HUES48 (cell line): ENCODE measurements around the gene SPRED3.
A peak's percentile ranks its signal among the peaks of the same experiment; 100 is the strongest.

Experiments used
- H3K27ac ChIP-seq: one replicate; pipeline ENCODE4 v1.7.0; 2013; ENCODE audit warnings: low read depth, low read length, inconsistent platforms
- H3K27me3 ChIP-seq: 2 replicates; pipeline ENCODE4 v1.6.1; 2013; ENCODE audit warnings: mild to moderate bottlenecking, low read length; ENCODE audit not compliant: control insufficient read depth, insufficient read depth
- H3K36me3 ChIP-seq: 2 replicates; pipeline ENCODE4 v1.6.1; 2013; ENCODE audit warnings: low read length; ENCODE audit not compliant: control insufficient read depth, insufficient read depth
- H3K4me1 ChIP-seq: 2 replicates; pipeline ENCODE4 v1.6.1; 2013; ENCODE audit warnings: mild to moderate bottlenecking, low read length; ENCODE audit not compliant: control insufficient read depth, insufficient read depth
- H3K4me3 ChIP-seq: 2 replicates; pipeline ENCODE4 v1.5.1; 2013; ENCODE audit warnings: mild to moderate bottlenecking, low read depth, low read length
- H3K9ac ChIP-seq: 2 replicates; pipeline ENCODE4 v1.6.1; 2013; ENCODE audit warnings: mild to moderate bottlenecking, low read depth, low read length, moderate library complexity
- H3K9me3 ChIP-seq: 2 replicates; pipeline ENCODE4 v1.6.1; 2013; ENCODE audit warnings: low read length; ENCODE audit not compliant: control insufficient read depth, insufficient read depth

SPRED3 gene

GRCh38 chr19:38385057-38385803 is 3.3 kb upstream of the SPRED3 start:
- Histone ChIP-seq H3K27me3 (peaks cover 7% of the 10 kb centered on the region), H3K9me3 (no peaks in the 10 kb centered on the region), H3K4me3 (no peak overlapping the region), H3K27ac (no peak overlapping the region), H3K36me3 (peaks cover 34% of the 10 kb centered on the region), H3K9ac (no peak overlapping the region), H3K4me1 (peaks cover 8% of the 10 kb centered on the region; the same call in 1 of the 2 replicates)

- peaks cover 31% of the 10 kb centered on the region for H3K36me3 ChIP-seq
Measured at GRCh38 chr19:38385804-38386257, 2.7 kb upstream of the SPRED3 start.

GRCh38 chr19:38386300-38386970 is 2.1 kb upstream of the SPRED3 start:
- Histone ChIP-seq H3K4me1 (peaks cover 11% of the 10 kb centered on the region), H3K9me3 (no peaks in the 10 kb centered on the region), H3K9ac (no peak overlapping the region), H3K4me3 (peak overlapping the region; percentile 93; the same call in 1 of the 2 replicates), H3K36me3 (peaks cover 25% of the 10 kb centered on the region), H3K27me3 (peaks cover 7% of the 10 kb centered on the region), H3K27ac (no peak overlapping the region)

More at GRCh38 chr19:38385804-38386257, 2.7 kb upstream of the SPRED3 start:
- Histone ChIP-seq H3K9ac (no peak overlapping the region), H3K9me3 (no peaks in the 10 kb centered on the region), H3K27me3 (peaks cover 7% of the 10 kb centered on the region), H3K4me3 (peak overlapping the region; percentile 93; the same call in 1 of the 2 replicates), H3K27ac (no peak overlapping the region), H3K4me1 (peaks cover 10% of the 10 kb centered on the region)

GRCh38 chr19:38386971-38387549 is 1.4 kb upstream of the SPRED3 start:
- Histone ChIP-seq H3K27ac (peak overlapping the region; percentile 91), H3K4me3 (peak overlapping the region; percentile 93)

GRCh38 chr19:38387550-38388348 is 748 bp upstream of the SPRED3 start, which contains the start of gene GGN:
GGN (minus strand) TSS chr19:38388034; CDS start chr19:38387261, 773 bp downstream.
- peak within 1 kb of the TSS; percentile 93 for H3K4me3 ChIP-seq
- peak within 1 kb of the TSS; percentile 91 for H3K27ac ChIP-seq
- peak within 1 kb of the TSS; percentile 77 for H3K9ac ChIP-seq
- H3K27me3 ChIP-seq, result peaks cover 7% of the 10 kb centered on the region
- peaks cover 15% of the 10 kb centered on the region for H3K4me1 ChIP-seq
- peaks cover 21% of the 10 kb centered on the region for H3K36me3 ChIP-seq
- H3K9me3 ChIP-seq, result no peaks in the 10 kb centered on the region

More at GRCh38 chr19:38386971-38387549, 1.4 kb upstream of the SPRED3 start:
- no peaks in the 10 kb centered on the region for H3K9me3 ChIP-seq
- peaks cover 15% of the 10 kb centered on the region for H3K4me1 ChIP-seq
- H3K27me3 ChIP-seq, result peaks cover 7% of the 10 kb centered on the region
- H3K36me3 ChIP-seq, result peaks cover 19% of the 10 kb centered on the region
- H3K9ac ChIP-seq, result no peak overlapping the region

- Histone ChIP-seq H3K36me3 (peaks cover 11% of the 10 kb centered on the region), H3K4me3 (peak overlapping the region; percentile 93), H3K27me3 (peaks cover 7% of the 10 kb centered on the region), H3K27ac (peak overlapping the region; percentile 91), H3K9me3 (no peaks in the 10 kb centered on the region), H3K4me1 (peaks cover 15% of the 10 kb centered on the region), H3K9ac (peak overlapping the region; percentile 77)
Measured at GRCh38 chr19:38389101-38389925, 816 bp downstream of the SPRED3 start.

GRCh38 chr19:38389957-38390924 is 1.7 kb downstream of the SPRED3 start:
- H3K4me3 ChIP-seq, result peak overlapping the region; percentile 93

GRCh38 chr19:38391911-38392464 is 3.5 kb downstream of the SPRED3 start:
- Histone ChIP-seq H3K36me3 (peaks cover 11% of the 10 kb centered on the region), H3K27me3 (peaks cover 23% of the 10 kb centered on the region), H3K27ac (no peak overlapping the region), H3K9ac (no peak overlapping the region), H3K4me3 (no peak overlapping the region), H3K9me3 (no peaks in the 10 kb centered on the region), H3K4me1 (peaks cover 10% of the 10 kb centered on the region)

More at GRCh38 chr19:38389957-38390924, 1.7 kb downstream of the SPRED3 start:
- no peaks in the 10 kb centered on the region for H3K9me3 ChIP-seq
- peaks cover 18% of the 10 kb centered on the region for H3K4me1 ChIP-seq
- H3K27me3 ChIP-seq, result peaks cover 13% of the 10 kb centered on the region
- no peak overlapping the region for H3K9ac ChIP-seq
- peaks cover 11% of the 10 kb centered on the region for H3K36me3 ChIP-seq
- peak overlapping the region; percentile 91 for H3K27ac ChIP-seq

GRCh38 chr19:38392707-38393308 is 4.3 kb downstream of the SPRED3 start:
- H3K27me3 ChIP-seq, result peaks cover 32% of the 10 kb centered on the region

More at GRCh38 chr19:38392707-38393308, 4.3 kb downstream of the SPRED3 start:
- Histone ChIP-seq H3K27ac (no peak overlapping the region), H3K4me1 (peaks cover 10% of the 10 kb centered on the region), H3K4me3 (no peak overlapping the region), H3K9me3 (no peaks in the 10 kb centered on the region), H3K36me3 (peaks cover 11% of the 10 kb centered on the region), H3K9ac (no peak overlapping the region)
